Muscle of back (tissue), 11 donors: ENCODE measurements around the gene SVBP. TPM values are rescaled to one million over a fixed set of nuclear protein-coding genes. Genes with fewer than 3 reads are reported as not detected.
A peak's percentile ranks its signal among the peaks of the same experiment; 100 is the strongest.

Experiments
- DNase-seq, 3 donors: peaks; one replicate each; pipeline versions ENCODE4 v3.0.0 to v3.0.0-alpha.2; 2013
- polyA plus RNA-seq, 10 donors: library from polyadenylated mRNA; unstranded; fragments of 120-200 nt; gene quantifications; one replicate each; pipeline ENCODE4 v1.2.1, GENCODE V29; 2013; ENCODE audit not compliant: insufficient read length in 10 of 10

The SVBP gene
- polyA plus RNA-seq, 10 donors, result 38.7 to 68.2 (median 47.1) TPM

- peak in 2 of 3 donors; percentile 23 to 48 for DNase-seq
These were observed 10.0 kb downstream of the SVBP start for GRCh38 chr1:42807056-42807668.

GRCh38 chr1:42806593-42806992 lies 10.6 kb downstream of the SVBP start:
- no peak for DNase-seq

GRCh38 chr1:42806171-42806570 lies 11.0 kb downstream of the SVBP start:
- DNase-seq, result no peak

DNA sequence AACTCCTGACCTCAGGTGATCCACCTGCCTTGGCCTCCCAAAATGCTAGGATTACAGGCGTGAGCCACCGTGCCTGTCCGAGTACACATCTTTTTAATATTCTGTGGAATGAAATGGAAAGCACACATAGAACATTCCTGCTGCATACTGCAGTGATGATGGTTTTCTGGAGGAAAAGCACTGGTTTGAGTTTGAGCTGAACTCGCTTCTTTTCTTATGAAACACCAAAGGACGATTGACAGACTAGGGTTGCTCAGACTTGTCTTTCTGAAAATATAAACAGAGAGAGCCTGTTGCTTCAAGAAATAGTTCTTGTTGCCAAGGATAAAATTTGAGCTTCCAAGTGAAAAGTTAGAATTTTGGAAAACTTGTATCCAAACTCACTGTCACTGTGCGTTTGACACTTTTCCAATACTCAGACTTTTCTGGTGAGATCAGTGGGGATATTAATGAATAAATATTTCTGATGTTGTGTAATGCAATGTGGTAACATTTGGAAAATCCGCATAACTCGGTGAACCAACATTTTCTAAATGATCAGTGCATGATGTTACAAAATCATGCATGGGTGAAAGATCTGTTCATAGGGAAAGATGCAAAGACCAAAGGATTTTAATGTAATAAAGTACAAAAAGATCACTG lies 15.2 kb downstream of the SVBP start:
- peak; percentile 21 to 51 (median 42) for DNase-seq

DNA sequence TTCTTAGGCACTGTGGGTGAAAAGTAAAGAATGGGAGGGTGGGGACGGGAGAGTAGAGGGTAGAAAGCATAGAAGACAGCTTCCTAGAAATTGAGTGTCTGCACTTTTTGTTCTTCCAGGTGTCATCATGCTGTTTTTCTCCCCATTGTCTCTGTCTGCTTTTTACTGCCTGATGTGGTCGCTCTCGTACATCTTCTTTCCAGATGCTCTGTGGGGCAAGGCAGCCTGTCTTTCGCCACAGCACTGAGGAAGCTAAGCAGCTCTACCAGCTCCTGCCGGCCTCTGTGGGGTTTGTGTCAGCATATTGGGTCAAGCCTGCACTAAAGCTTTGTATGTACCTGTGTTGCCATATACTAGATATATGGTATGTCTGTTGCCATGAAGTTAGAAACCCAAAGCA lies 19.2 kb downstream of the SVBP start:
- DNase-seq, result no peak

GRCh38 chr1:42797414-42797813 lies 19.8 kb downstream of the SVBP start:
- DNase-seq, result no peak

- no peak for DNase-seq
These were observed 23.4 kb downstream of the SVBP start for GRCh38 chr1:42793824-42794223.

DNA sequence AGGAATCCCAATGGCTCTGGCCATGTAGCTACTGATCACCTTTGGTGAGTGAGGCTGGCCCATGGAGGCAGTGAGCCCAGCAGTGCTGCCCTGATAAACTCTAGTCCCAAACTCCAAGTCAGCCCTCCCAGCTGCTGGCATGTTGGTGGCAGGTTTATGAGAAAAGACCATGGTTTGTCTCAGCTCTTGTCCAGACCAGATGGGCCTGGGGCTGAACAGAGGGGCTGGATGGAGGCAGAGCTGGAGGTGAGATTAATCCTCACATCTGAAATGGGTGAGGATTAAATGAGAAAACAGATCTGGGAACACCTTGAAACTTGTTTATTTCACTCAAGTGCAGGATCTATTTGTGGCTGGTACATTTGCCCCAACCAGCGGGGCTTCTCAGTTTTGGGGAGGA lies 29.2 kb downstream of the SVBP start:
- DNase-seq, result no peak

DNA sequence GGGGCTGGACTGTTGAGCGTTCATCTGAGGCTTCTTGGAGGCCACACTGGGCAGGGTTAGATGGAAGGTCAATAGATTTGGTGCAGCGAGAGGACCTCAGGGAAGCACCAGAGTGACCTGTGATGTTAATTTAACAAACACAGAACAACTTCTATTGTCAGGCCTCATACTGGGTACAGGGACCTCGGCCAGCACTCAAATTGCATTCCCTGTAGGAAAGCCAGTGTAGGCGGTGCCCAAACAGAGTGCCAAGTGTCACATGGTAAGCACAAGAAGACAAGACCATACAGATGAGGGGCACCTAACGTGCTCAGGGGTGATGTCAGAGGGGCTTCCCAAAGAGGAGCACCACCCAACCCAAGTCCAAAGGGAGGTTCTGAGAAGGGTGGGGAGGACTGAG lies 31.1 kb downstream of the SVBP start:
- DNase-seq, result no peak

DNA sequence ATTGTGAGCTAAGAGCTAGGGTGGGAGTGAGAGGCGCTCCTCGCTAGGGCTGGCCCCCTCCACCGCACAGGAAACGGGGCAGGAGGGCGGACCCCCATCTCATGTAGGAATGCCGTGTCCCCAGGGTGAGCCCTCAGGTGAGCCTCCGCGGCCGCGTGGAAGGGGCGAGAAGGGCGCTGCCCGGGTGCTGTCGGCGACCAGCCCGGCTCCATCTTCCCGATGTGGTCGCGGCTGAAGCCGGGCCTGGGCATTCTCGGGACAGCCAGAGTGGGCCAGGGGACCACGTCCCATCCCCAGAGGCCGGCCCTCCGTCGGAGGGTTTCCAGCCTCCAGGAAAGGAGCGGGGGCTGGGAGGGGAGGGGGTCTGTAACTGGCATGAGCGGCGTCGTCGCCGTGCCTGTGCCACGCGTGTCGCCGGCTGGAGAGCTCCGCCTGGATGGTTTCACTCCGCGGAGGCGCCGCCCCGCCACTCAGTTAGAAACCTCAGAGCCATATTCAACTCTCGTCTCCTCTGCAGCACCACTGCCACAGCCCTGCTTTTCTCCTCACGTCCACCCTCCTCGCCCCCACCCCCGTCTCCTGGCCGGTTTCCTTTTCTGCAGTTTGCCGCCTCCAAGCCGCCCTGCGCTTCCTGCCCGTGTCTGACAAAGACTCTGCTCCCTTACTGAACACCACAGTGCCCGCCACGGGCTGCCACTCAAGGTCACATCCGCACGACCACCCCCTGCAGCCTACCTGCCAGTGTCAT lies 32.1 kb downstream of the SVBP start, which contains the start of gene TMEM269:
TMEM269 (plus strand) TSS at position 46 of the 748 bp plus-strand sequence. CDS start 4,903 bp downstream, outside the sequence.
- DNase-seq, result peak in 1 of 3 donors; percentile 56

- no peak for DNase-seq
These were observed 32.7 kb downstream of the SVBP start for GRCh38 chr1:42784547-42784945.

GRCh38 chr1:42783092-42783491 lies 34.1 kb downstream of the SVBP start:
- no peak for DNase-seq

GRCh38 chr1:42780176-42780575 lies 37.0 kb downstream of the SVBP start:
- DNase-seq, result no peak

DNA sequence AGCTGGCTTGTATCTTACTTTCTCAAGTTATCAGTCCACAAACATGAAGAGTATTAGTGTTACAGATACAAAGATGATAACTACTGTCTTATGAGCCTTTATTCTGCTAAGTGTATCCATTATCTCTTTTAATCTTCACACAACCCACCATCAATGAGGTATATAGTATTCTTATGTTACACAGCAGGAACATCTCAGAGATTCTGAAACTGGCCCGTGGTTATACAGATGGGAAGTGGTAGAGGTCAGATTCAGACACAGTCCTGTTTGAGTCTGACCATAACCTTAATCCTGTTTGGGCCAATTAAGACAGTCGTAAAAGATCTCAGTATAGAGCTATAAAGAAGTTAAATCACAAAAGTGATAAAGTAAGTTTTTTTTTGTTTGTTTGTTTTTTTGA lies 37.5 kb downstream of the SVBP start:
- no peak for DNase-seq

- peak in 1 of 3 donors; percentile 40 for DNase-seq
These were observed 39.3 kb downstream of the SVBP start for GRCh38 chr1:42777852-42778251.

- no peak for DNase-seq
These were observed 40.7 kb downstream of the SVBP start for GRCh38 chr1:42776502-42776901.

GRCh38 chr1:42774928-42775526 lies 42.2 kb downstream of the SVBP start:
- DNase-seq, result no peak

DNA sequence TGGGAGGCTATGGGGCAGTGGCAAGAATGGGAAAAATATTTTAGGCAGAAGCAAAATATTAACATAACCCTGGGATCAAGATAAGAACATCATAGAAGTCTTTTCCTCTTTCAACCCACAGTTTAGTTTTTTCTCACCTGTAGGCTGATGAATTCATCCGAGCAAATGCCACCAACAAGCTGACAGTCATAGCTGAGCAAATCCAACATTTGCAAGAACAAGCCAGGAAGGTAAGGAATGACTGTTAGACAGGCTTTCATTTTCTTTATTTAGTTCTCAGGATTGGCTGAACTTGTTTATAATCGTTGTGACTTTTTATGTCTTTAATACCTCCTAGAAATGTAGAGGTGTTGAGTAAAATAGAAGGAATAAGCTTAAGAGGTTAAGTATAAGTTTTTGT lies 43.8 kb downstream of the SVBP start:
- DNase-seq, result no peak

- DNase-seq, result no peak
These were observed 47.4 kb downstream of the SVBP start for GRCh38 chr1:42769811-42770210.

DNA sequence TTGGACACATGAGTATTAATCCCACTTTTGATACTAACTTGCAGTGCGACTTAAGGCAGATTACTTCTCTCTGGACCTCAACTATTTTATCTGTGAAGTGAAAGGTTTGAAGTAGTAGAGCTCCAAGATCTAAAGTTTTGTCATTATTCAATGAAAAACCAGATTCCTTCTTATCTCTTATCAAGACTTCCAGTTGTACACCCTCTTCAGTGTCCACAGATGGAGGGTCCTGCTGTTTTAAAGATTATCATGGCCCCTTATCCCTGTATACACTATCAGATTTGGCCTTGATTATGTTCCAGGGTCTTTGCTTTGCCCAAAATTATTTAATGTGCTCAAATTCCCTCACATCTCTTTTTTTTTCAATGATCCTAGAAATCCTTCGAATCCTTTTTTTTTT lies 49.0 kb downstream of the SVBP start:
- no peak for DNase-seq

GRCh38 chr1:42767510-42768000 lies 49.6 kb downstream of the SVBP start:
- DNase-seq, result no peak

- peak; percentile 99 to 100 (median 100) for DNase-seq
These were observed 50.3 kb downstream of the SVBP start, which contains the start of the genes C1orf50 and P3H1 for GRCh38 chr1:42766741-42767509. C1orf50 (plus strand) TSS chr1:42767249; CDS start chr1:42767312, 63 bp downstream. P3H1 (minus strand) TSS chr1:42767028; CDS start chr1:42766971, 57 bp downstream.
